Small intestine (tissue), 7 donors: ENCODE data around the gene UBTD2. TPM values are rescaled to one million over a fixed set of nuclear protein-coding genes. Genes with fewer than 3 reads are reported as not detected.

ENCODE experiments used
- DNase-seq, 2 donors: peaks; one replicate each; pipeline versions ENCODE4 v3.0.0 to v3.0.0-alpha.2; 2013
- FAIRE-seq: peaks from 2 replicates; lab custom pipeline; 2012; peaks lifted over from hg19 to GRCh38; lab: Jason Lieb, UNC
- H3K27ac ChIP-seq, 3 donors: one replicate each; pipeline ENCODE4 v1.5.1; 2013; ENCODE audit warnings: low read length in 2 of 3, mild to moderate bottlenecking in 2 of 3, control low read depth in 1 of 3, inconsistent platforms in 1 of 3, low read depth in 1 of 3, moderate library complexity in 1 of 3
- H3K27me3 ChIP-seq, 3 donors: one replicate each; pipeline ENCODE4 v1.6.1; 2013; ENCODE audit warnings: low read length in 3 of 3, inconsistent platforms in 1 of 3; ENCODE audit not compliant: control insufficient read depth in 3 of 3, insufficient read depth in 3 of 3
- H3K36me3 ChIP-seq, 3 donors: one replicate each; pipeline ENCODE4 v1.6.1; 2013; ENCODE audit warnings: low read length in 3 of 3, inconsistent platforms in 1 of 3, low read depth in 1 of 3, mild to moderate bottlenecking in 1 of 3, moderate library complexity in 1 of 3; ENCODE audit not compliant: control insufficient read depth in 3 of 3, insufficient read depth in 2 of 3
- H3K4me1 ChIP-seq, 3 donors: one replicate each; pipeline ENCODE4 v1.6.1; 2013; ENCODE audit warnings: low read length in 2 of 3, inconsistent platforms in 1 of 3, low read depth in 1 of 3, mild to moderate bottlenecking in 1 of 3, moderate library complexity in 1 of 3; ENCODE audit not compliant: control insufficient read depth in 3 of 3, insufficient read depth in 2 of 3
- H3K4me3 ChIP-seq, 3 donors: one replicate each; pipeline ENCODE4 v1.5.1; 2013; ENCODE audit warnings: low read length in 3 of 3, control low read depth in 1 of 3, inconsistent platforms in 1 of 3, low read depth in 1 of 3, mild to moderate bottlenecking in 1 of 3, moderate library complexity in 1 of 3
- H3K9me3 ChIP-seq, 2 donors: one replicate each; pipeline ENCODE4 v1.6.1; 2013; ENCODE audit warnings: low read depth in 1 of 2, low read length in 1 of 2; ENCODE audit not compliant: control insufficient read depth in 2 of 2, insufficient read depth in 1 of 2
- WGBS, 3 donors: extraction: QIAGEN DNeasy Blood & Tissue Kit; methylation state at CpG; one replicate each; pipeline ENCODE4 v1.1.7; 2013; 5-methylcytosine and 5-hydroxymethylcytosine counted together
- polyA plus RNA-seq, 4 donors: library from polyadenylated mRNA; stranded (reverse) in 3 of 4; unstranded in 1 of 4; fragments of 200-250 nt in 3 of 4; fragments of 120-200 nt in 1 of 4; gene quantifications; one replicate each; pipeline versions ENCODE4 v1.2.1 to v1.2.3, GENCODE V29; 2013
- donor health status: healthy with polysubstance abuse.
- donor health status: control.
- donor health status: control.
- donor health status: Bipolar disorder and iron deficiency.
- donor health status: healthy.

The UBTD2 gene
- polyA plus RNA-seq, 4 donors: 16.9 to 39.1 (median 22.0) TPM

DNA sequence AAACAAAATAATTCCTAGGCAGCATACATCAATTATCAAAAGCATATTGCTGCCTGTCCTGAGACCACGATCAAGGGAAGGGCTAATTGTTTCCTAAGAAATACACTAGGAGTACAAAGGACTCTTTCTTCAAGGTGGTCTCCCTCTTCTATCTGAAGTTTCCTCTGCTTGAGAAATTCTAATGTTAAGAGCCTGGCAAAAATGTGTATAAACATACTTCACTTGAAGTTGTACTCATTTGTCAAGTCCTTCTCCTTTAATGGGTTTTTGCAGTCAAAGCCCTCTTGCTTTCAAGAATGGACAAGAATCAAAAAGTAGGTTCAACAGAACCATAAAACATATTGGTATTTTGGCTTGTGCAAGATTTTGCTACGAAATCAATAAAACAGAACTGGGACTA lies 31.1 kb downstream of the UBTD2 start:
- WGBS, 3 donors: 84 to 93% (median 92%) methylated on average over 2 of the region's 2 CpGs
- no peak for FAIRE-seq

DNA sequence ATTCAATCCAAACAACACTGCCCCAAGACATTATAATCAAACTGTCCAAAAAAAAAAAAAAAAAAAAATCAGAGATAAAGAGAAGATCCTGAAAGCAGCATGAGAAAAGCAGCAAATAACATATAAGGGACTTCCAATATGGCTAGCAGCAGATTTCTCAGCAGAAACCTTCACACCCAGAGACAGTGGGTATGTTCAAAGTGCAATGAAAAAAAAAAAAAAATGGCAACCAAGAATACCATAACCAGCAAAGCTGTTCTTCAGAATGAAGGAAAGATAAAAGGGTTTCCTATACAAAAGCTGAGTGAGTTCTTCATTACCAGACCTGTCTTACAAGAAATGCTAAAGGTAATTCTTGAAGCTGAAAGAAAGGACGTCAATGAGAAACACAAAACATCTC lies 32.1 kb downstream of the UBTD2 start:
- WGBS, 3 donors: 91 to 97% (median 92%) methylated on average over 1 of the region's 1 CpG
- H3K36me3 ChIP-seq: peaks cover 3 to 21% (median 9%) of the 10 kb centered on the region in 3 donors
- DNase-seq (no peak), FAIRE-seq (no peak)
- no peak overlapping the region for H3K27ac ChIP-seq
- H3K27me3 ChIP-seq: no peaks in the 10 kb centered on the region
- H3K4me1 ChIP-seq: no peaks in the 10 kb centered on the region
- H3K4me3 ChIP-seq: no peak overlapping the region
- peaks cover 2 to 31% of the 10 kb centered on the region in 2 donors for H3K9me3 ChIP-seq

More for the DNA sequence above, 31.1 kb downstream of the UBTD2 start:
- H3K27ac ChIP-seq: no peak overlapping the region
- no peak for DNase-seq
- H3K27me3 ChIP-seq: no peaks in the 10 kb centered on the region
- H3K4me1 ChIP-seq: no peaks in the 10 kb centered on the region
- H3K36me3 ChIP-seq: peaks cover 3 to 21% (median 9%) of the 10 kb centered on the region in 3 donors
- peaks cover 2 to 36% of the 10 kb centered on the region in 2 donors for H3K9me3 ChIP-seq
- H3K4me3 ChIP-seq: no peak overlapping the region

DNA sequence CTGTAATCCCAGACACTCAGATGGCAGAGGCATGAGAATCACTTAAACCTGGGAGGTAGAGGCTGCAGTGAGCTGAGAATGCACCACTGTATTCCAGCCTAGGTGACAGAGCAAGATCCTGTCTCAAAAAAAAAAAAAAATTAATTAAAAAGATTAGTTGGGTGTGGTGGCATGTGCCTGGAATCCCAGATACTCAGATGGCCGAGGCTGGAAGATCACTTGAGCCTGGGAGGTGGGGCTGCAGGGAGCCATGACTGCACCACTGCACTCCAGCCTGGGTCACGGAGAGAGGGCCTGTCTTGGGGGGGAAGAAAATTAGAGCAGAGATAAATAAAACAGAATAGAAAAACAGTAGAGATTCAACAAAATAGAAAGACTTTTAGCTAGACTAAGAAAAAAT lies 34.9 kb downstream of the UBTD2 start:
- Histone ChIP-seq H3K27ac (no peak overlapping the region), H3K36me3 (peaks cover 0 to 8% (median 0%) of the 10 kb centered on the region in 3 donors), H3K27me3 (no peaks in the 10 kb centered on the region), H3K4me1 (no peaks in the 10 kb centered on the region), H3K4me3 (no peak overlapping the region), H3K9me3 (peaks cover 0 to 15% of the 10 kb centered on the region in 2 donors)
- WGBS, 3 donors: 71 to 83% (median 78%) methylated on average over 2 of the region's 2 CpGs
- DNase-seq (peak in 1 of 2 donors; percentile 6), FAIRE-seq (no peak)

DNA sequence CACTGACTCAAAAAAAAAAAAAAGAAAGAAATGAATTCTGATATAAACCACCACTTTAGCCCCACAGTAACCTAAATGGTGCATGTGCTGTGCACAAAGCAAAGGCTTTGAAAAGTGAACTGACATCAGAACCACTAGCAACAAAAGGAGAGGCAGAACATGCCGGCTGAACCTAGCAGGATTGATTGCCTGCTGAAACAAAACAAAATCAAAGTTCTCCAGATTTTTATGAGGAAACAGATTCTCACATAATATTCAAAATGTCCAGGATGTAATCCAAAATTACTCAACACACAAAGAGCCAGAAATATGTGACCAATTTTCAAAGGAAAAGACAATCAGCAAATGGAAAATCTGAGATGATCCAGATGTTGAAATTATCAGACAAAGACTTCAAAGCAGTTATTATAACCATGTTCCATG lies 37.9 kb downstream of the UBTD2 start:
- Histone ChIP-seq H3K4me3 (no peak overlapping the region), H3K27me3 (no peaks in the 10 kb centered on the region), H3K36me3 (peaks cover 0 to 8% (median 0%) of the 10 kb centered on the region in 3 donors), H3K27ac (no peak overlapping the region), H3K4me1 (no peaks in the 10 kb centered on the region), H3K9me3 (peaks cover 0 to 2% of the 10 kb centered on the region in 2 donors)
- FAIRE-seq (no peak), DNase-seq (no peak)
- 70 to 93% (median 83%) methylated on average over 1 of the region's 1 CpG for WGBS, 3 donors

DNA sequence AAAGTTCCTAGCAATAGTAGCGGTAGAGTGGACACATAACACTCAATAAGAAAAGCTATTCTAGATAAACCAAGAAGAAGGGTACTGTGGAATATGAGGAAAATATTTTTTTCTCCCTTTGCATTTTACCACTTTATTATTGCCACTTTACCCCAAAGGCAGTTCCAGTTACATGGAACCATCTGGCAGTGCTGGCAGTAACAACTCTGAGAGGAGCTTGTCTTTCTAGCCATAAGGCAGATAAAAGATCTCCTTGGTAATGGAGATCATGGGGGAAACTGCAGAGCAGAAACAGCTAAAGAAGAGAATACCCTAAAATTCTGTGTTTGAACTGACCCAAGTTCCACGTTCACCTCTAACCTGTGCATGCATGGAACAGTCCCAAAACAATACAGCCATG lies 38.5 kb downstream of the UBTD2 start:
- Histone ChIP-seq H3K9me3 (no peaks in the 10 kb centered on the region), H3K36me3 (peaks cover 0 to 8% (median 0%) of the 10 kb centered on the region in 3 donors), H3K27ac (no peak overlapping the region), H3K4me1 (no peaks in the 10 kb centered on the region), H3K4me3 (no peak overlapping the region), H3K27me3 (no peaks in the 10 kb centered on the region)
- FAIRE-seq: no peak
- DNase-seq: no peak
- WGBS, 3 donors: 71 to 92% (median 87%) methylated on average over 2 of the region's 2 CpGs

DNA sequence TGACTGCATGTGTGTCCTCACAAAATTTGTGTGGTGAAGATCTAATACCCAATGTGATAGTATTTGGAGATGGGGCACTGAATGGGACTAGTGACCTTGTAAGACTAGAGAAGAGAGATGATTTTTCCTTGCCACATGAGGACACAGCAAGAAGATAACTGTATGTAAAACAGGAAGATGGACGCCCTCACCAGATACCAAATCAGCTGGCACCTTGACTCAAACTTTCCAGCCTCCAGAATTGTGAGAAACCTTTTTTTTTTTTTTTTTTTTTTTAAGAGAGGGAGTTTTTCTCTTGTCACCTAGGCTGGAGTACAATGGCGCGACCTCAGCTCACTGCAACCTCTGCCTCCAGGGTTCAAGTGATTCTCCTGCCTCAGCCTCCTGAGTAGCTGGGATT lies 40.3 kb downstream of the UBTD2 start:
- H3K4me3 ChIP-seq: no peak overlapping the region
- H3K9me3 ChIP-seq: no peaks in the 10 kb centered on the region
- no peak for FAIRE-seq
- no peak for DNase-seq
- H3K27me3 ChIP-seq: no peaks in the 10 kb centered on the region
- peaks cover 0 to 8% (median 0%) of the 10 kb centered on the region in 3 donors for H3K36me3 ChIP-seq
- no peak overlapping the region for H3K27ac ChIP-seq
- 93 to 100% (median 96%) methylated on average over 3 of the region's 3 CpGs for WGBS, 3 donors
- H3K4me1 ChIP-seq: no peaks in the 10 kb centered on the region

DNA sequence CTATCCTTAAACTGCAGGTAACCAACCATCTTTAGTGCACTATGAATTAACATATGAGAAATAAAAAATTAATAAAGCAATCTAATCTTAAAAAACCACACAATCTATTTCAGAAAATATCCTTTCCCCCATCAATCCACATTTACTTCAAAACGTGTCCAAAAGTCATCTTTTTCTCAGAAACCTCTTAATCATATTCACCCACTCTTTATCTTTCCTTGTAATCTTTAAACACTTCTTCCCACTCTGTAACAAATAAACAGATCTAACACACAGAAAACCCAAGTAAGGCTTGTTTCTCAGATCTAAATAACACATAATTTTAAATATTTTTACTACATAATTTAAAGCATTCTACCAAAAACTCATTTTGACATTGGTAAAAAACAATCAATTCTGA lies 45.2 kb downstream of the UBTD2 start:
- Histone ChIP-seq H3K27me3 (no peaks in the 10 kb centered on the region), H3K27ac (no peak overlapping the region), H3K36me3 (peaks cover 0 to 8% (median 3%) of the 10 kb centered on the region in 3 donors), H3K9me3 (no peaks in the 10 kb centered on the region), H3K4me3 (no peak overlapping the region), H3K4me1 (peaks cover 6 to 20% (median 10%) of the 10 kb centered on the region in 3 donors)
- FAIRE-seq (peak; percentile 68), DNase-seq (no peak)
- WGBS, 3 donors: 48 to 73% (median 61%) methylated on average over 1 of the region's 1 CpG

DNA sequence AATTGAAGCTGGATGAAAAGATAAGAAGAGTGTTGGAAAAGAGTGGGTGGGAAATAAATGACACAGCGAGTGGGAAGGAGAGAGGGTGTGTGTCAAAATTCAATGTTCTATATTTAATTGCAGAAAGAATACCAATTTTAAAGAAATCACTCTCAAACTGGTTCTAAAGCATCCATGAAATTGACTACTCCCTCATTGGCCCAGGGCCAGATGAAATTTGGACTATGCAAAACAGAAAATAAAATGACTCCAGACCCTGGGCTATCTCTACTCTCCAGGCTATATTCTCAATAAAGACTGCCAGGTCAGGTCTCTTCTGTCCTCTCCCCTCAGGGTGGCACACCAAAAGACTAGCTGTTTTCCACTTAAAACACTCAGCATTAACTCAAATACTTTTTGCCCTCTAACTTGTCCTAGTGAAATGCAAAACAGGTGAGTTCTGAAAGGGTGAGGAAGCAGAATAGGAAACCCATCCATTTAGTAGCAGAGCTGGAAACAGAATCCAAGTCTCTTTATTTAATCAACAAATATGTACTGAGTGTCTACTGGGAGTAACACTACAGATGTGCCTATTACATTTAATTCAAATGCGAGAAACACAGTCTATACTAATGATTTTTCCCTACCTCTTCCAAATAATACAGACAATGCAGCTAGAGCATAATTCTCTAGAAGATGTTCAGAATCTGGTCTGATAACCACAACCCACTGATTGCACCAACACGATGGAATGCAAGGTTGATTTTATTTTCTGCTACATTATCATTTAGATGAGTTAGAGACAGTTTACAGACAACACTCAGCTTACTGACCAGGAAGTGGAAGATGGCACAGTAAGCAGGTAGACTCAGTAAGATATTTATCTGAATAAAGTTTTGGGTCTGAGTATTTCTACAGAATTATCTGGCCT lies 47.5 kb downstream of the UBTD2 start:
- Histone ChIP-seq H3K27me3 (no peaks in the 10 kb centered on the region), H3K9me3 (no peaks in the 10 kb centered on the region), H3K36me3 (peaks cover 0 to 10% (median 6%) of the 10 kb centered on the region in 3 donors), H3K4me3 (no peak overlapping the region), H3K27ac (peak overlapping the region in 2 of 3 donors; percentile 39 to 61), H3K4me1 (peaks cover 6 to 20% (median 10%) of the 10 kb centered on the region in 3 donors)
- WGBS, 3 donors: 15 to 65% (median 31%) methylated on average over 3 of the region's 3 CpGs
- FAIRE-seq: no peak
- peak; percentile 79 to 87 for DNase-seq
